Measurements from ENCODE around the gene SLCO3A1.

Gene SLCO3A1

GRCh38 chr15:92123962-92124656 is 270.6 kb downstream of the SLCO3A1 start:
- DNase-seq (ENCODE audit: low read depth in 2 of 2): no peak

DNA sequence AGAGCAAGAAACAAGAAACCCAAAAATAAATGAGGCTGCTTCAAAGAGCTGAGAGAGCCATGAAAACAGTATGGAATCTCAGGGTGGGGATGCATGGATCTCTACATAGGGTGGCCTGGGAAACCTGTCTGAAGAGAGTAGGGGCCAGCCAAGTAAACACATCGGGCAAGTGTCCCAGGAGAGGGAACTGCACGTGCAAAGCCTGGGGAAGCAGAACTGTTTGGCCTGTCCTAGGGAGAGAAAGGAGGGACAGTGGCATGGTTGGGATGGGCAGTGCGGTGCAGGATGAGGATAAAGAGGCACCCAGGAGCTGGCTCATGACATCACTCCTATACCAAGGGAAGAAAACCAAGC is 271.1 kb downstream of the SLCO3A1 start:
- no peak for DNase-seq (ENCODE audit: low read depth in 2 of 2)

- DNase-seq (ENCODE audit: low read depth in 2 of 2): no peak
These were observed 275.3 kb downstream of the SLCO3A1 start for GRCh38 chr15:92128788-92129187.

DNA sequence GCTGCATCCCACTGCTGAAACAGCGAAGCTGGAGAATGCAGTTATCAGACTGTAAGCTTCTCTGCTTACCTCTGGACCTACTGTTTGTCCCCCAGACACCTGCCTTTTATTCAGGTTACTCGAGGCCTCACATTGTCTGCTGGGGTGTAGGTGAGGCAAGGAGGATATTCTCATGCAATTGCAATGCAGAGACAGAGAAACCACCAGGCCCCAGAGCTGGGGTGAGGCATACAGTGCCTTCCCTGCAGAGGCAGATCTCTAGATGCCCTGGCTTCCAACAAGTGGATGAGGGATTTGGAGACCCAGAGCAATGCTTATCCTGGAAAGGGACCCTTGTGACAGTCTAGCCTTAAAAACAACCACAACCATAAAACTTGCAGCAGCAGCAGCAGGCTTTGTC is 276.7 kb downstream of the SLCO3A1 start:
- no peak for DNase-seq (ENCODE audit: low read depth in 2 of 2)

GRCh38 chr15:92130906-92131305 is 277.4 kb downstream of the SLCO3A1 start:
- no peak for DNase-seq (ENCODE audit: low read depth in 2 of 2)

DNA sequence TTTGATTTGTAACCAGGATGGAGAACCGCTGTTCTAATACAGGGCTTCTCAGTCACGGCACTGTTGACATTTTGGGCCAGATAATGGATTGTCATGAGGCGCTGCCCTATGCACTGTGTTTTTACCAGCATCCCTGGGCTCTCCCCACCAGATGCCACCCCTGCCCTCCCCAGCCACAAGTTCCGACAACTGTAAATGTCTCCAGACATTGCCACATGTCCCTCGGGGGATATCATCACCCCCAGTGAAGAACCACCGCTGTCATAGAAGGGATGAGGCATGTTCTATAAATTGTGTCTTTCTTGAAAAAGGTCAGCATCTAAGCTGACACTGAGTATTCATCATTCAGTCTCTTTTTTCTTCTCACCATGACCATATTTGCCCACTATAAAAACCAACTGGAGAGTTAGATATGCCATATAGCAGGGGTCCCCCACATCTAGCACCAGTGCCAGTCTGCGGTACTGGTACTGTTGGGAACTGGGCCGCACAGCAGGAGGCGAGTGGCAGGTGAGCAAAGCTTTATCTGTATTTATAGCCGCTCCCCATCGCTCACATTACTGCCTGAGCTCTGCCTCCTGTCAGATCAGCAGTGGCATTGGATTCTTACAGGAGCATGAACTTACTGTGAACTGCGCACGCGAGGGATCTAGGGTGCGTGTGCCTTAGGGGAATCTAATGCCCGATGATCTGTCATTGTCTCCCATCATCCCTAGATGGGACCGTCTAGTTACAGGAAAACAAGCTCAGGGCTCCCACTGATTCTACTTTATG is 279.7 kb downstream of the SLCO3A1 start:
- no peak for DNase-seq (ENCODE audit: low read depth in 2 of 2)

DNA sequence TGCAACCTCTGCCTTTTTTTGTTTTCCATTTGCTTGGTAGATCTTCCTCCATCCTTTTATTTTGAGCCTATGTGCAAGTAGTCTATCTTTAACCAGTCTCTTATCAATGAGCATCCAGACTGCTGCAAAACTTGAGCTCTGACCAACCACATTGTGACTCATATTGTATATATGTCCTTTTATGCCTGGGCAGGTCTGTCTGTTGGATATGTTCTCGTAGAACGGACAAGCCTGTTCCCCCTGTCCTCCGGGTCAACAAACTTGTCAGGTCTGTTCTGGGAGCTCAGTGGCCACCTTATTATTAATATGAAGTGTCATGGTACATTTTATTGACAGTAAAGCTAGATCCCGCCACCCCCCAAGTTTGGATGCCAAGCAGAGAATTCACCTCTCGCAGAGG is 287.3 kb downstream of the SLCO3A1 start:
- DNase-seq (ENCODE audit: low read depth in 2 of 2): no peak

DNA sequence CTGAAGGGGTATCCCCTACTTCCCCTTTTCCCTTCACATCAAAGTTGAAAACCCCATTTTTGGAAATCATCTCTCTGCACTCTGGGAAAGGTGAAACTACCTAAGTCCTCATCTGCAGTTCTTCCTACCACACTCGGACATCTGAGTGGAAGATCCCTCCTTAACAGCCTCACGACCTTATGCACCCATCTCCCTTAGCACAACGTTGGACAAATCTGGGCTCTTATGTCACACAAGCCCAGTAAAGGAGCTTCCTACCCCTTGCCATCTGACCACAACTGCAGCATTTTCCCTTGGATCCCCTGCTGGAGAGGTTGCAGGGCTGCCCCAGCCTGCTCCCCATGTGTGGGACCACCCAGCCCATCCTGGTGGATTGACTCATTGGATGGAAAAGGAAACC is 288.1 kb downstream of the SLCO3A1 start:
- DNase-seq (ENCODE audit: low read depth in 2 of 2): no peak

- no peak for DNase-seq (ENCODE audit: low read depth in 2 of 2)
These were observed 289.0 kb downstream of the SLCO3A1 start for GRCh38 chr15:92142242-92143232.

DNA sequence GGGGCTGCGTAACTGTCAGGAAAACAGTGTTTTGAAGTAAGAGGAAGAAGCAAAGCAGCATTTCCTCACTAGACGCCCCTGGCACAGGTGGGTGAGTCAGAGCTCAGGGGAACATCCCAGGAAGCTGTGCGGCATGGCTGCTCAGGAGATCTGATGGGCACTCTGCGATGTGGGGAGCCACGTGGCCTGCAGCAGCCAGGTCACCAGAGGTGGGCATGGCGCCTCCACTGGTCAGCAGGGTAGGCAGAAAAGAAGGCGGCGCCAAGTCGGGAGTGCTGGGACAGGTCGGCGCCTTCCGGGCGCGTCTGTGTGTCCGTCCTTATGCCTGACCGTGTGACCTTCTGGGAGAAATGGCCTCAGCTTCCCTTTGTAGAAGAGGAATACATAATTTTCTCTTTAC is 290.3 kb downstream of the SLCO3A1 start:
- no peak for DNase-seq (ENCODE audit: low read depth in 2 of 2)

DNA sequence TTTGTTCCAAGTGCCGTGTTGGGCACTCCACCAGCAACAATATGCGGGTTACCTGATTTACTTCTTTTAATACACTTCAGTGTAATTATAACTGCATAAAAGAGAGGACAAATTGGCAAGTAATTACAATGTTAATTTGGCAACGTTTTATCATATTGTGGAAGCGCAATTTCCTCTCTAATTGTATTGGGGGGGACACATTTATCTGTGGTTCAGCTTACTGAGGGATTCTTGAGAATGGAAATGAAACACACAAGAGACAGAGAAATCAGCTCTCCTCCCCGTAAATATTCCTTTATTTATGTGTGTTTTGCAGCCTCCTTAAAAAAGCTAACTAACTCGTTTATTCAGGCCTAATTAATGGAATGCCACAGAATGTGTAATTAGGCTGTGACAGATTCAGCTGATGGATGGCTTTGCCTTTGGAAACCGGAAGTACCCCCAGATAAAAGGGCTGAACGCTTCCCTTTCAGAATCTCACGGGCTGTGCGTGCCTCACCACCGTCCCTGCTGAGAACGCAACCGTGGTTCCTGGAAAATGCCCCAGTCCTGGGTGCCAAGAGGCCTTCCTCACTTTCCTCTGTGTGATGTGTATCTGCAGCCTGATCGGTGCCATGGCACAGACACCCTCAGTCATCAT is 293.1 kb downstream of the SLCO3A1 start:
- no peak for DNase-seq (ENCODE audit: low read depth in 2 of 2)

DNA sequence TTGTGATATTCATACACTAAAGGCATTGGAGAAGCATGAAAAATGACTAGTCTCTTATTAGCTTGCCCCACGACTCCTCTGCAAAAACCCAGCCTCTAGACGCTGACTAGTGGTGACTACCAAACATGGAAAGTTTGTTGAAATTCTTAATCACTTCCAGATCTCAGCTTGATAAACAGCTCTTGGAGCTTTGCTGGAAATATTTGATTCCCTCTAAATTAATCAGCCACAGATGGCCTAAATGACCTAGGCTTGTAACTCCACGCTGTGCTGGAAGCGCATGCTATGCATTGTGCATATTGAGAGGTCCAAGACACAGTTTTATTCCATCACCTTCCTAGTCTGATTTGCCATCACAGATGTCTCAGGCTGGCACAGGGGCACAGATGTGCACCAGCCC is 295.5 kb downstream of the SLCO3A1 start:
- DNase-seq (ENCODE audit: low read depth in 2 of 2): no peak

- no peak for DNase-seq (ENCODE audit: low read depth in 2 of 2)
These were observed 296.0 kb downstream of the SLCO3A1 start for GRCh38 chr15:92149465-92149864.

DNA sequence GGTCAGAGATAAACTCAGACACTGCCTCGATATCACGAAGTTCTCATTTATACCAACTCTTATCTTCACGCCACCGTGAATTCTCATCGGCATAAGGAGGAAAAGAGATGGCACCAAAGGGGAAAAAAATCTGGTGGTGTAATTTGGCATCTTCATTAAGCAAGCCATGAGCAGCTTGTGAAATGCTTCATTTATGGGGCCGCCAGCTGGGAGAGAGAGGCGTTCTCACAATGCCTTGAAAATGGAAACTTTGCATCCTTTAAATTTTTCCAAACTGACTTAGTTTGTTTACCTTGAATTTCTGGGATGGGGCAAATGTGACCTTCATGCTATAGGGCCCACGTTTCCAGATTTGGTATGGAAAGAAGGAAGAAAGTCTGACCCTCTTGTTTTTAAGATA is 297.7 kb downstream of the SLCO3A1 start:
- DNase-seq (ENCODE audit: low read depth in 2 of 2): no peak

GRCh38 chr15:92151741-92152140 is 298.2 kb downstream of the SLCO3A1 start:
- DNase-seq (ENCODE audit: low read depth in 2 of 2): no peak

DNA sequence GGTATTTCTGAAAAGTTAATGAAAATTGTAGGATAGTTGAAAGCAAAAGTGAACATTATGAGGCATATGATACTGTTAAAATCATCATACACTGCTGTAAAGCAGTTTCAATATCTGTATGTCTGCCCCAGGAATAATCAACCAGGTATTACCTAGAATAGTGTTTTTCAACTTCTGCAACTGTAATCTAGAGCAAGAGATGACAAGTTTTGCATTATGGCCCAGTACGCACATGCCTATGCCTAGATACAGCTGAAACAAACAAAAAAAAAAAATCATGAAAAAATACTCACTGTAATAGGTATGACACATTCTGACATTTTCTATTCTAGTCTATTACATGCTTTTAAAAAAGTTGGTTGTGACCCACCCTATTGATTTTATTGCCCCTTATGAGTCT is 299.5 kb downstream of the SLCO3A1 start:
- no peak for DNase-seq (ENCODE audit: low read depth in 2 of 2)

- no peak for DNase-seq (ENCODE audit: low read depth in 2 of 2)
These were observed 300.1 kb downstream of the SLCO3A1 start for GRCh38 chr15:92153620-92154019.

DNA sequence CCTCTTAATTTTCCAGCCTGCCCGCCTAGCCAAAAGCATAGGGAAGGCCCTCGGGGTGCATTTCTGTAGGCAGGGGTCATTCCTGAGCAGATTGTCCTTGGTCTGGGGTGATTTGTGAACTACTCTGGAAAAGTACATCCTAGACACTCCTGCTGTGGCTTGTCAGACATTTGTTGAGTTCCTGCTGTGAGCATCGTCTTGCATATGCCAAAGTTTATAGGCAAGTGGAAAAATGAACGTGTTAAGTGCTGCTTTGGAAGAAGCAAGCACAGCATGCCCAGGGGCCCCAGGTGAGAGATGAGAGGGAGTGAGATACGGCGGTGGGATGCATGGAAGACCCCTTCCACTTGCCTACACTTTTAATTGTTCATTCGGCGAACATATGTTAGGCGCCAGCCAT is 302.4 kb downstream of the SLCO3A1 start:
- no peak for DNase-seq (ENCODE audit: low read depth in 2 of 2)

DNA sequence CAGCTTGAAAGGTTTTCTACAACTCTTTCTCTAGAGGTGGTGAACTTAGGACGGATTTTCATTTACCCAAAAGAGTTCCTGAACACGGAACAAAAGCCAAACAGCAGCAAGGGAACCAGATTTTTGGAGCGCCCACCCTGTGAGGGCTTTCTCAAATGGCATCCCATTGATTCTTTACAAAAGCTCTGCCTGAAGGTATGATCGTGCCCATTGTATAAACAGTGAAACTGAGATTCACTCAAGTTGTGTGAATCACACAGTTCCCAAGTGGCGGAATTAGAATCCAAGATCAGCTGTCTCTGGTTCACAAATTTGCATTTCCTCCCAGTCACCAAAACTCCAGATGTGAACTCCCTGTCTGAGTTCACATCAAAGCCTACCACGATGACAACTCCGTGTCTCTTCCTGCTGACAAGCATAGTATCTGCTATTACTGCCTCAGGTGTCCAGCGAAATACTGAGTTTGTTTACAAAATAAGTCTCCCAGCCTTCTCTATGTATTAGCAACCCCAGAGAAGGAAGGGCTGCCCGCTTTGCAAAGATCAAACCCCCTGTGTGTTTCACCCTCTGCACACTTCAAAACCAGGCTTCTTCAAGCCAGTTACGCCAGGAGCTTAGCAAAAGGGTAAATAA is 304.3 kb downstream of the SLCO3A1 start:
- no peak for DNase-seq (ENCODE audit: low read depth in 2 of 2)

GRCh38 chr15:92158426-92158825 is 304.9 kb downstream of the SLCO3A1 start:
- peak; percentile 6 to 23 for DNase-seq (ENCODE audit: low read depth in 2 of 2)

GRCh38 chr15:92159481-92159880 is 306.0 kb downstream of the SLCO3A1 start:
- no peak for DNase-seq (ENCODE audit: low read depth in 2 of 2)

Data from activated CD4-positive, alpha-beta T cell treated with anti-CD3 and anti-CD28 coated beads for 24 hours (primary cell).